Activated naive CD8-positive, alpha-beta T cell treated with anti-CD3 and anti-CD28 coated beads, Interleukin-2, amount 50 U/mL, for 16 hours (primary cell): ENCODE data around the gene ILKAP.

Experiments used
- DNase-seq: peaks from one replicate; pipeline ENCODE4 v3.0.0-alpha.2; 2020; ENCODE audit warnings: low read depth, low spot score

ILKAP gene

GRCh38 chr2:238137885-238138284, 65.6 kb downstream of the ILKAP start:
- no peak for DNase-seq

GRCh38 chr2:238136820-238137537, 66.5 kb downstream of the ILKAP start:
- no peak for DNase-seq

DNA sequence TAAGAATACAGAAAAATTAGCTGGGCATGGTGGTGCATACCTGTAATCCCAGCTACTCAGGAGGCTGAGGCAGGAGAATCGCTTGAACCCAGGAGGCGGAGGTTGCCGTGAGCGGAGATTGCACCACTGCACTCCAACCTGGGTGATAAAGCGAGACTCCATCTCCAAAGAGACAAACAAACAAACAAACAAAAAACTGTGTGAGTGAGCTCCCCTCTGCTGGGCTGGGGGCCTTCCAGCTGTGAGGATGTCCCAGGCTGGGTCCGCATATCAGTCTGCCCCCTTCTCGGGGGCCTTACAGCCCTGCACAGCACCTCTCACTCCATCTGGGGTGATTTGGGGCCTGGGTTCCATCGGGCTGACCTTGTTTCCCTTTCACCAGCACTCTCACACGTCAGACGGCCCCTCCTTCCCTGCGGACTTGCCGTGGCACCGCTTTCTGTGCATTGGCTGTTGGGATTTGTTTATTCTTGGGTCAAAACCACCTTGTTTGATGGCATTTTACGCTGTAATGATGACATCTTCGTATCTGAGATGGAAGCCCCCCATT, 67.8 kb downstream of the ILKAP start:
- DNase-seq: no peak

DNA sequence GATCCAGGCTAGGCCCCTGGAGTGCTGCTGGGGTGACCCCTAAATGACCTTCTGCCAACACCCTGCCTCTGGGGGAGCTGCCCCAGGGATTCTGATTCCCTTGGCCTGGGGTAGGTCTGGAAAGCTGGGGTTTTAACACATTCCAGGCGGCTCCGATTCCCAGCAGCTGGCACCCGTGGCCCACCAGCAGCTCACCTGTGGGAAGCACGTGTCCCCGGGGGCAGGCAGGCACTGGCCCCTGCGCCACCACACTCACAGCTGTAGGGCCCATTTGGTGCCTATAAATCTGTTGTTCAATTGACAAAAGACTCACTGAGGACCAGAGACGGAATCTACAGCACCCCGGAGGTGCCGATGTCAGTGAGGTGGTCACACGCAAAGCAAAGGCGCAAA, 69.1 kb downstream of the ILKAP start:
- no peak for DNase-seq

- DNase-seq: no peak
Observed at GRCh38 chr2:238133499-238134392, 69.7 kb downstream of the ILKAP start.

GRCh38 chr2:238132463-238133450, 70.7 kb downstream of the ILKAP start:
- DNase-seq: no peak

DNA sequence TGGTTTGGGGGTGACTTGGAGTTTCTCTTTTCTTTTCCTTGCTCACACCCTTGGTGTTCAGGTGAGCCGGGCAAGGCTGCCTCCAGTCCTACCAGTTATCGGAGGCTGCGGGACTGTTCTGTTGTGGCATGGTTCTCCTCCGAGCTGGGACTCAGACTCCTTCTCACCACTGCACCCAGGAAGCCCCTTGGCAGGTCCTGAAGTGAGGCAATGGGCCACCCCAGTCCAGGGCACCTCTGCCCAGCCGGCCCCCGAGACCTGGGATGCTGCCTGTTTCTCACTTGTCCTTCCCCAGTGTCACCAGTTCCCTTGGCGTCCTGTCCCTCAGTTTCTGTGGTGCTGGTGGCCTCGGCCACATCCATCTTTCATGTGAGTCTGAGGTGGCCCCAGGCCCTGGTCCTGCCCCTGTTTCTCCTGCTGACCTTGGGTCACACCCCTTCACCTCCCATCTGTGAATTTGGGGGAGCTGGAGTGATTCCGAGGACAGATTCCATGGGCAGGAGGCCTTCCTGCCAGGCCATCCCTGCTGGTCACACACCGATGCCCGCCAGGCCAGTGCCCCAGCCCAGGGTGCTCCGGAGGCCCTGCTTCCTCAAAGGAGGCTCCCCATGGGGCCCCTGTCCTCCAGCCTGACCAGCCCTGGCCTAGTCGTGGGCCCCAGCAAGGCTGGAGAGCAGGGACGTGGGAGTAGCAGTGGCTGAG, 71.6 kb downstream of the ILKAP start:
- DNase-seq: no peak

DNA sequence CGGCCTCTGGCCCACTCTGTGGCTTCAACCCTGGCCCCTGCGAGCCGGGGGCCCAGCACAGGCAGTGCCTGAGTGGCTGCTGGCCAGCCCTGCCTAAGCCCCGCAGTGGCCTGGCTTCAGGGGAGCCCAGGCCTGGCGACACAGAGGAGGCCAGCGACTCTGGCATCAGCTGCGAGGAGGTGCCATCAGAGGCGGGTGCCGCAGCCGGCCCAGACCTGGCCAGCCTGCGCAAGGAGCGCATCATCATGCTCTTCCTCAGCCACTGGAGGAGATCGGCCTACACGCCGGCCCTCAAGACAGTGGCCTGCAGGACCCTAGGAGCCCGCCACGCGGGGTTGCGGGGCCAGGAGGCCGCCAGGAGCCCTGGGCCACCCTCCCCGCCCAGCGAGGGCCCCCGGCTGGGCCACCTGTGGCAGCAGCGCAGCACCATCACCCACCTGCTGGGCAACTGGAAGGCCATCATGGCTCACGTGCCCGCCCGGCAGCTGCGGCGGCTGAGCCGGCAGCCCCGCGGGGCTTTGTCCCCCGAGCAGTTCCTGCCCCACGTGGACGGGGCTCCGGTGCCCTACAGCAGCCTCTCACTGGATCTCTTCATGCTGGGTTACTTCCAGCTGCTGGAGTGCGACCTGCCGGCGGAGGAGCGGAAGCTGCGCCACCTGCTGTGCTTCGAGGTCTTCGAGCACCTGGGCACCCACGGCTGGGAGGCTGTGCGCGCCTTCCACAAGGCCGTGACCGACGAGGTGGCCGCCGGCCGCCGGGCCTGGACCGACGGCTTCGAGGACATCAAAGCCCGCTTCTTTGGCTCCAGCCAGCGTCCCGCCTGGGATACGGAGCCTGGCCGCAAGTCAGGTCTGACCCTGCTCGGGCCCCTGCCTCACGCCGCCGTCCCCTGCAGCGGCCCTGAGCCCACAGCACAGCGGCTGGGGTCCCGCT, 72.5 kb downstream of the ILKAP start:
- no peak for DNase-seq

DNA sequence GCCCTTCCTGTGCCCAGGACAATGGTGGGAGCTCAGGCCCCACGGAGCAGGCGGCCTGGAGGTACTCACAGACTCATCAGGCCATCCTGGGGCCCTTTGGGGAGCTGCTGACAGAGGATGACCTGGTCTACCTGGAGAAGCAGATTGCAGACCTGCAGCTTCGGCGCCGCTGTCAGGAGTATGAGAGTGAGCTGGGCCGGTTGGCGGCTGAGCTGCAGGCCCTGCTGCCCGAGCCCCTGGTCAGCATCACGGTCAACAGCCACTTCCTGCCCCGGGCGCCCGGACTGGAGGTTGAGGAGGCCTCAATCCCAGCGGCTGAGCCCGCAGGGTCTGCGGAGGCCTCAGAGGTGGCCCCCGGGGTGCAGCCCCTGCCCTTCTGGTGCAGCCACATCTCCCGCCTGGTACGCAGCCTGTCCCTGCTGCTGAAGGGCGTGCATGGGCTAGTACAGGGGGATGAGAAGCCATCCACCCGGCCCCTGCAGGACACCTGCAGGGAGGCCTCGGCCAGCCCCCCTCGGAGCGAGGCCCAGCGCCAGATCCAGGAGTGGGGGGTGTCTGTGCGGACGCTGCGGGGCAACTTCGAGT, 73.3 kb downstream of the ILKAP start:
- no peak for DNase-seq

- no peak for DNase-seq
Observed at GRCh38 chr2:238129166-238130010, 74.1 kb downstream of the ILKAP start.

GRCh38 chr2:238128534-238129001, 74.9 kb downstream of the ILKAP start:
- DNase-seq: no peak

GRCh38 chr2:238128061-238128440, 75.4 kb downstream of the ILKAP start:
- DNase-seq: no peak

GRCh38 chr2:238127165-238128060, 76.1 kb downstream of the ILKAP start:
- DNase-seq: no peak

DNA sequence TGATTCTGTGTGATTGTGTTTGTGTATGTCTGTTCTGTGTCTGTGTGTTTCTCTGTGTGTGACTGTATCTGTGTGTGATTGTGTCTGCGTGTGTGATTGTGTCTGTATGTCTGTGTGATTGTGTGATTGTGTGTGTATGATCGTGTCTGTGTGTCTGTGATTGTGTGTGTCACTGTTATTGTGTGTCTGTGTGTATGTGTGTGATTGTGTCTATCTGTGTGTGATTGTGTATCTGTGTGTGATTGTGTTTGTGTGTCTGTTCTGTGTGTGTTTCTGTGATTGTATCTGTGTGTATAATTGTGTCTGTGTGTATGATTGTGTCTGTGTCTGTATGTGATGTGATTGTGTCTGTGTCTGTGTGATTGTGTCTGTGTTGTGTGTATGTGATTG, 76.7 kb downstream of the ILKAP start:
- no peak for DNase-seq

DNA sequence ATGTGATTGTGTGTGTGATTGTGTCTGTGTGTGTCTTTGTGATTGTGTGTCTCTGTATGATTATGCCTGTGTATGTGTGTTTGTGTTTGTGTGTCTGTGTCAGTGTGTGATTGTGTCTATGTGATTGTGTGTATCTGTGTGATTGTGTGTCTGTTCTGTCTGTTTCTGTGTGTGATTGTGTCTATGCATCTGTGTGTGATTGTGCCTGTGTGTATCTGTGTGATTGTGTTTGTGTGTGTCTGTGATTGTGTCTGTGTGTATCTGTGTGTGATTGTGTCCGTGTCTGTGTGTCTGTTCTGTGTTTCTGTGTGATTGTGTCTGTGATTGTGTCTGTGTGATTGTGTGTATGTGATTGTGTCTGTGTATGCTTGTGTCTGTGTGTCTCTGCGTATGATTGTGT, 77.2 kb downstream of the ILKAP start:
- no peak for DNase-seq

DNA sequence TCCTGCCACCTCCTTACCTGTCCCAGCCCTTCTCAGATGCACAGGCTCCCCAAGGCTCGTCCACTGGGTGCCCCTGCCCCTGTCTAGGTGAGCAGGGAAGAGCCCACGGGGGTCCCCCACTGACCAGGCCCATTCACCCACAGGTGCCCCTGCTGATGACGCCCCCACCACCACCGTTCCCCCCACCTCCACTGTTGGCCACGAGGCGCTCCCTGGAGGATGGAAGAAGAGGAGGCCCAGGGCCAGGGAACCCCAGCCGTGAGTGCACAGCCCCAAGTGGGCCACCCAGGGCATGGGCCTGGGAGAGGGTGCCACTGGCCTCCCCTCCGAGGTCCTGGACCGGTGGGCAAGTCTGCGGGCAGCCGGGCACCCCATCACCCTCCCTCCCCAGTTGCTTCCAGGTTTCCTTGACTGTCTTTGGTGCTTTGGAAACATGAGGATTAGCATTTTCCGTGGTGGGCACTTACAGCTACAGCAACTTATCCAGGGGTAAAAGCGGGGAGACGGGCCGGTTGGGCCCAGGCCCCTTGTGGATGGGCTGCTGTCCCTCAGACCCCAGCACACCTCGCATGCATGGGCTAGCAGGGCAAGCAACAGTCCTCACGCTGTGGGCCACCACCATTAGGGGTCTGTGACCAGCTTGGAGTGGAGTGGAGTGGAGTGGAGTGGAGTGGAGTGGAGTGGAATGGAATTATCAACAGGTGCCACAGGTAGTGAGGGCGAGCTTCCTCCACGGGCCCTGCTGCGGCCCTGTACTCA, 78.2 kb downstream of the ILKAP start:
- DNase-seq: no peak
